ENCODE results near the gene PCDH15. TPM values are rescaled to one million over a fixed set of nuclear protein-coding genes. Genes with fewer than 3 reads are reported as not detected.
A peak's percentile ranks its signal among the peaks of the same experiment; 100 is the strongest.

PCDH15 gene
- total RNA-seq, 1 experiment from 2014 or later, result not detected

GRCh38 chr10:54318470-54318869 is 482.6 kb downstream of the PCDH15 start:
- DNase-seq, result no peak
- Histone ChIP-seq H3K4me3 (ENCODE audit: insufficient read depth, low read depth, low read length) (no peak overlapping the region), H3K27me3 (ENCODE audit: control insufficient read depth, insufficient read depth, low read length) (no peaks in the 10 kb centered on the region), H3K36me3 (replicated peaks; ENCODE audit: control insufficient read depth, insufficient read depth, low read length) (no peaks in the 10 kb centered on the region)

- no peak for DNase-seq
Measured at GRCh38 chr10:54314430-54314829, 486.6 kb downstream of the PCDH15 start.

GRCh38 chr10:54284526-54285193 is 516.4 kb downstream of the PCDH15 start:
- no peak for DNase-seq
- Histone ChIP-seq H3K27me3 (ENCODE audit: control insufficient read depth, insufficient read depth, low read length) (no peaks in the 10 kb centered on the region), H3K36me3 (replicated peaks; ENCODE audit: control insufficient read depth, insufficient read depth, low read length) (no peaks in the 10 kb centered on the region), H3K4me3 (ENCODE audit: insufficient read depth, low read depth, low read length) (no peak overlapping the region)

More at GRCh38 chr10:54314430-54314829, 486.6 kb downstream of the PCDH15 start:
- Histone ChIP-seq H3K4me3 (ENCODE audit: insufficient read depth, low read depth, low read length) (no peak overlapping the region), H3K36me3 (replicated peaks; ENCODE audit: control insufficient read depth, insufficient read depth, low read length) (no peaks in the 10 kb centered on the region), H3K27me3 (ENCODE audit: control insufficient read depth, insufficient read depth, low read length) (no peaks in the 10 kb centered on the region)

- Histone ChIP-seq H3K27me3 (ENCODE audit: control insufficient read depth, insufficient read depth, low read length) (no peaks in the 10 kb centered on the region), H3K4me3 (ENCODE audit: insufficient read depth, low read depth, low read length) (no peak overlapping the region), H3K36me3 (replicated peaks; ENCODE audit: control insufficient read depth, insufficient read depth, low read length) (no peaks in the 10 kb centered on the region)
- peak; percentile 10 for DNase-seq
Measured at GRCh38 chr10:54282012-54282411, 519.0 kb downstream of the PCDH15 start.

- no peak for DNase-seq
- Histone ChIP-seq H3K27me3 (ENCODE audit: control insufficient read depth, insufficient read depth, low read length) (no peaks in the 10 kb centered on the region), H3K4me3 (ENCODE audit: insufficient read depth, low read depth, low read length) (no peak overlapping the region), H3K36me3 (replicated peaks; ENCODE audit: control insufficient read depth, insufficient read depth, low read length) (no peaks in the 10 kb centered on the region)
Measured at GRCh38 chr10:54266395-54266794, 534.6 kb downstream of the PCDH15 start.

- H3K36me3 ChIP-seq (replicated peaks; ENCODE audit: control insufficient read depth, insufficient read depth, low read length), result no peaks in the 10 kb centered on the region
- no peak overlapping the region for H3K4me3 ChIP-seq (ENCODE audit: insufficient read depth, low read depth, low read length)
- H3K27me3 ChIP-seq (ENCODE audit: control insufficient read depth, insufficient read depth, low read length), result no peaks in the 10 kb centered on the region
- DNase-seq, result no peak
Measured at GRCh38 chr10:54262726-54263125, 538.3 kb downstream of the PCDH15 start.

GRCh38 chr10:54259104-54259503 is 541.9 kb downstream of the PCDH15 start:
- H3K27me3 ChIP-seq (ENCODE audit: control insufficient read depth, insufficient read depth, low read length), result no peaks in the 10 kb centered on the region
- H3K36me3 ChIP-seq (replicated peaks; ENCODE audit: control insufficient read depth, insufficient read depth, low read length), result no peaks in the 10 kb centered on the region
- no peak overlapping the region for H3K4me3 ChIP-seq (ENCODE audit: insufficient read depth, low read depth, low read length)
- no peak for DNase-seq

GRCh38 chr10:54234832-54235231 is 566.2 kb downstream of the PCDH15 start:
- Histone ChIP-seq H3K36me3 (replicated peaks; ENCODE audit: control insufficient read depth, insufficient read depth, low read length) (no peaks in the 10 kb centered on the region), H3K4me3 (ENCODE audit: insufficient read depth, low read depth, low read length) (no peak overlapping the region), H3K27me3 (ENCODE audit: control insufficient read depth, insufficient read depth, low read length) (no peaks in the 10 kb centered on the region)
- no peak for DNase-seq

GRCh38 chr10:54203401-54203800 is 597.6 kb downstream of the PCDH15 start:
- H3K27me3 ChIP-seq (ENCODE audit: control insufficient read depth, insufficient read depth, low read length), result no peaks in the 10 kb centered on the region
- no peaks in the 10 kb centered on the region for H3K36me3 ChIP-seq (replicated peaks; ENCODE audit: control insufficient read depth, insufficient read depth, low read length)
- DNase-seq, result no peak

GRCh38 chr10:54198051-54198450 is 603.0 kb downstream of the PCDH15 start:
- no peak overlapping the region for H3K4me3 ChIP-seq (ENCODE audit: insufficient read depth, low read depth, low read length)
- H3K27me3 ChIP-seq (ENCODE audit: control insufficient read depth, insufficient read depth, low read length), result no peaks in the 10 kb centered on the region
- H3K36me3 ChIP-seq (replicated peaks; ENCODE audit: control insufficient read depth, insufficient read depth, low read length), result no peaks in the 10 kb centered on the region
- DNase-seq, result no peak

More at GRCh38 chr10:54203401-54203800, 597.6 kb downstream of the PCDH15 start:
- H3K4me3 ChIP-seq (ENCODE audit: insufficient read depth, low read depth, low read length), result no peak overlapping the region

GRCh38 chr10:54194806-54195205 is 606.2 kb downstream of the PCDH15 start:
- Histone ChIP-seq H3K36me3 (replicated peaks; ENCODE audit: control insufficient read depth, insufficient read depth, low read length) (no peaks in the 10 kb centered on the region), H3K27me3 (ENCODE audit: control insufficient read depth, insufficient read depth, low read length) (no peaks in the 10 kb centered on the region), H3K4me3 (ENCODE audit: insufficient read depth, low read depth, low read length) (no peak overlapping the region)
- no peak for DNase-seq

GRCh38 chr10:54159924-54160323 is 641.1 kb downstream of the PCDH15 start:
- peak; percentile 2 for DNase-seq
- Histone ChIP-seq H3K4me3 (ENCODE audit: insufficient read depth, low read depth, low read length) (no peak overlapping the region), H3K27me3 (ENCODE audit: control insufficient read depth, insufficient read depth, low read length) (no peaks in the 10 kb centered on the region), H3K36me3 (replicated peaks; ENCODE audit: control insufficient read depth, insufficient read depth, low read length) (no peaks in the 10 kb centered on the region)

- Histone ChIP-seq H3K36me3 (replicated peaks; ENCODE audit: control insufficient read depth, insufficient read depth, low read length) (no peaks in the 10 kb centered on the region), H3K4me3 (ENCODE audit: insufficient read depth, low read depth, low read length) (no peak overlapping the region), H3K27me3 (ENCODE audit: control insufficient read depth, insufficient read depth, low read length) (no peaks in the 10 kb centered on the region)
- no peak for DNase-seq
Measured at GRCh38 chr10:54148508-54148907, 652.5 kb downstream of the PCDH15 start.

GRCh38 chr10:54139819-54140428 is 661.1 kb downstream of the PCDH15 start:
- DNase-seq, result no peak
- no peaks in the 10 kb centered on the region for H3K36me3 ChIP-seq (replicated peaks; ENCODE audit: control insufficient read depth, insufficient read depth, low read length)
- no peaks in the 10 kb centered on the region for H3K27me3 ChIP-seq (ENCODE audit: control insufficient read depth, insufficient read depth, low read length)
- no peak overlapping the region for H3K4me3 ChIP-seq (ENCODE audit: insufficient read depth, low read depth, low read length)

GRCh38 chr10:54137396-54137795 is 663.6 kb downstream of the PCDH15 start:
- no peak for DNase-seq
- no peaks in the 10 kb centered on the region for H3K27me3 ChIP-seq (ENCODE audit: control insufficient read depth, insufficient read depth, low read length)
- no peaks in the 10 kb centered on the region for H3K36me3 ChIP-seq (replicated peaks; ENCODE audit: control insufficient read depth, insufficient read depth, low read length)
- H3K4me3 ChIP-seq (ENCODE audit: insufficient read depth, low read depth, low read length), result no peak overlapping the region
